ENCODE measurements around the gene NHLRC4.
A peak's percentile ranks its signal among the peaks of the same experiment; 100 is the strongest.

NHLRC4 gene

GRCh38 chr16:592518-593306 is 25.9 kb downstream of the NHLRC4 start (continued):
- TF ChIP-seq FEZF1 (tag by site-specific recombination; IDR thresholded peaks at IDR 0.05): no peak
- TF ChIP-seq ZNF341 (tag by site-specific recombination; IDR thresholded peaks at IDR 0.05; ENCODE audit: low read depth): no peak
- TF ChIP-seq ZNF202 (tag by site-specific recombination; IDR thresholded peaks at IDR 0.05; ENCODE audit: borderline replicate concordance): no peak
- TF ChIP-seq GLI2 (tag by site-specific recombination; IDR thresholded peaks at IDR 0.05; ENCODE audit: borderline replicate concordance, low read depth): no peak
- TF ChIP-seq ZSCAN5A (tag by site-specific recombination; IDR thresholded peaks at IDR 0.05): no peak
- TF ChIP-seq REPIN1 (tag by site-specific recombination; IDR thresholded peaks at IDR 0.05; ENCODE audit: low read depth): no peak
- no peak for TF ChIP-seq ZNF274 (IDR thresholded peaks at IDR 0.05; ENCODE audit: low read length)
- no peak for TF ChIP-seq ZNF274 (tag by site-specific recombination; IDR thresholded peaks at IDR 0.05; ENCODE audit: borderline replicate concordance)
- no peak for TF ChIP-seq ZNF266 (tag by site-specific recombination; IDR thresholded peaks at IDR 0.05; ENCODE audit: low read depth)
- no peak for TF ChIP-seq ELK4 (IDR thresholded peaks at IDR 0.05; ENCODE audit: borderline replicate concordance, low read depth, low read length)
- no peak for TF ChIP-seq ZNF211 (tag by site-specific recombination; IDR thresholded peaks at IDR 0.05; ENCODE audit: low read depth)
- TF ChIP-seq ZNF513 (tag by site-specific recombination; IDR thresholded peaks at IDR 0.05): no peak
- no peak for TF ChIP-seq SCRT1 (tag by site-specific recombination; IDR thresholded peaks at IDR 0.05; ENCODE audit: borderline replicate concordance)
- TF ChIP-seq ZNF580 (tag by site-specific recombination; IDR thresholded peaks at IDR 0.05): no peak
- TF ChIP-seq KLF7 (tag by site-specific recombination; IDR thresholded peaks at IDR 0.05; ENCODE audit: borderline replicate concordance): no peak
- peak; percentile 85 for TF ChIP-seq ZNF10 (tag by site-specific recombination; IDR thresholded peaks at IDR 0.05)
- TF ChIP-seq SCRT2 (tag by site-specific recombination; IDR thresholded peaks at IDR 0.05): no peak
- no peak for TF ChIP-seq ZSCAN18 (tag by site-specific recombination; IDR thresholded peaks at IDR 0.05)
- no peak for TF ChIP-seq ZNF510 (tag by site-specific recombination; IDR thresholded peaks at IDR 0.05; ENCODE audit: insufficient replicate concordance)
- TF ChIP-seq ZNF184 (tag by site-specific recombination; IDR thresholded peaks at IDR 0.05): no peak
- TF ChIP-seq ZNF571 (tag by site-specific recombination; IDR thresholded peaks at IDR 0.05): no peak
- TF ChIP-seq TCF7L2 (IDR thresholded peaks at IDR 0.05; ENCODE audit: borderline replicate concordance, low read depth, low read length): no peak
- no peak for TF ChIP-seq INSM2 (tag by site-specific recombination; IDR thresholded peaks at IDR 0.05)
- no peak for TF ChIP-seq SP3 (tag by site-specific recombination; IDR thresholded peaks at IDR 0.05)
- no peak for TF ChIP-seq REST (tag by site-specific recombination; IDR thresholded peaks at IDR 0.05)
- no peak for TF ChIP-seq ZNF16 (tag by site-specific recombination; IDR thresholded peaks at IDR 0.05; ENCODE audit: low read depth)
- no peak for TF ChIP-seq ZNF664 (tag by site-specific recombination; IDR thresholded peaks at IDR 0.05)
- TF ChIP-seq ZNF214 (tag by site-specific recombination; IDR thresholded peaks at IDR 0.05; ENCODE audit: borderline replicate concordance): no peak
- no peak for TF ChIP-seq ZNF354C (tag by site-specific recombination; IDR thresholded peaks at IDR 0.05; ENCODE audit: borderline replicate concordance, low read depth)

Data from HEK293 (cell line).